ENCODE results near the gene SIT1. TPM values are rescaled to one million over a fixed set of nuclear protein-coding genes. Genes with fewer than 3 reads are reported as not detected.

SIT1 gene
- total RNA-seq, 1 donor from 2014 or later, result 1.0 TPM

GRCh38 chr9:35661756-35662350 lies 11.1 kb upstream of the SIT1 start:
- Histone ChIP-seq H3K4me1 (ENCODE audit: control insufficient read depth in 3 of 3, insufficient read depth in 3 of 3, low read length in 3 of 3) (peaks cover 37 to 58% (median 42%) of the 10 kb centered on the region in 3 donors), H3K9me3 (ENCODE audit: control insufficient read depth in 3 of 3, low read length in 3 of 3) (no peaks in the 10 kb centered on the region), H3K36me3 (ENCODE audit: control insufficient read depth in 3 of 3, insufficient read depth in 3 of 3, low read length in 3 of 3) (peaks cover 9 to 11% (median 11%) of the 10 kb centered on the region in 3 donors), H3K9ac (ENCODE audit: low read depth in 1 of 3, low read length in 3 of 3) (peak overlapping the region in 2 of 3 donors; percentile 7 to 66), H3K4me3 (ENCODE audit: low read length in 3 of 3) (no peak overlapping the region), H3K27me3 (ENCODE audit: control insufficient read depth in 3 of 3, insufficient read depth in 3 of 3, low read length in 3 of 3) (no peaks in the 10 kb centered on the region), H3K27ac (ENCODE audit: low read depth, low read length) (no peak overlapping the region)

GRCh38 chr9:35660966-35661415 lies 10.3 kb upstream of the SIT1 start:
- Histone ChIP-seq H3K4me3 (ENCODE audit: low read length in 3 of 3) (peak overlapping the region in 1 of 3 donors; percentile 22), H3K36me3 (ENCODE audit: control insufficient read depth in 3 of 3, insufficient read depth in 3 of 3, low read length in 3 of 3) (peaks cover 9 to 11% (median 11%) of the 10 kb centered on the region in 3 donors), H3K9ac (ENCODE audit: low read depth in 1 of 3, low read length in 3 of 3) (peak overlapping the region; percentile 33 to 68 (median 66)), H3K4me1 (ENCODE audit: control insufficient read depth in 3 of 3, insufficient read depth in 3 of 3, low read length in 3 of 3) (peaks cover 37 to 58% (median 42%) of the 10 kb centered on the region in 3 donors), H3K27ac (ENCODE audit: low read depth, low read length) (peak overlapping the region; percentile 99), H3K27me3 (ENCODE audit: control insufficient read depth in 3 of 3, insufficient read depth in 3 of 3, low read length in 3 of 3) (no peaks in the 10 kb centered on the region), H3K9me3 (ENCODE audit: control insufficient read depth in 3 of 3, low read length in 3 of 3) (no peaks in the 10 kb centered on the region)

- Histone ChIP-seq H3K27ac (ENCODE audit: low read depth, low read length) (peak overlapping the region; percentile 99), H3K9me3 (ENCODE audit: control insufficient read depth in 3 of 3, low read length in 3 of 3) (no peaks in the 10 kb centered on the region), H3K4me3 (ENCODE audit: low read length in 3 of 3) (peak overlapping the region in 2 of 3 donors; percentile 41 to 91), H3K36me3 (ENCODE audit: control insufficient read depth in 3 of 3, insufficient read depth in 3 of 3, low read length in 3 of 3) (peaks cover 9 to 11% (median 11%) of the 10 kb centered on the region in 3 donors), H3K27me3 (ENCODE audit: control insufficient read depth in 3 of 3, insufficient read depth in 3 of 3, low read length in 3 of 3) (no peaks in the 10 kb centered on the region), H3K9ac (ENCODE audit: low read depth in 1 of 3, low read length in 3 of 3) (peak overlapping the region; percentile 95 to 99 (median 99)), H3K4me1 (ENCODE audit: control insufficient read depth in 3 of 3, insufficient read depth in 3 of 3, low read length in 3 of 3) (peaks cover 28 to 46% (median 30%) of the 10 kb centered on the region in 3 donors)
Observed at GRCh38 chr9:35659340-35659739, 8.6 kb upstream of the SIT1 start.

GRCh38 chr9:35658968-35659220 lies 8.2 kb upstream of the SIT1 start:
- peak overlapping the region; percentile 99 for H3K27ac ChIP-seq (ENCODE audit: low read depth, low read length)
- peak overlapping the region; percentile 95 to 99 (median 99) for H3K9ac ChIP-seq (ENCODE audit: low read depth in 1 of 3, low read length in 3 of 3)
- H3K9me3 ChIP-seq (ENCODE audit: control insufficient read depth in 3 of 3, low read length in 3 of 3), result no peaks in the 10 kb centered on the region
- peaks cover 9 to 11% (median 11%) of the 10 kb centered on the region in 3 donors for H3K36me3 ChIP-seq (ENCODE audit: control insufficient read depth in 3 of 3, insufficient read depth in 3 of 3, low read length in 3 of 3)
- peaks cover 28 to 44% (median 28%) of the 10 kb centered on the region in 3 donors for H3K4me1 ChIP-seq (ENCODE audit: control insufficient read depth in 3 of 3, insufficient read depth in 3 of 3, low read length in 3 of 3)
- no peaks in the 10 kb centered on the region for H3K27me3 ChIP-seq (ENCODE audit: control insufficient read depth in 3 of 3, insufficient read depth in 3 of 3, low read length in 3 of 3)
- H3K4me3 ChIP-seq (ENCODE audit: low read length in 3 of 3), result peak overlapping the region; percentile 76 to 91 (median 90)

DNA sequence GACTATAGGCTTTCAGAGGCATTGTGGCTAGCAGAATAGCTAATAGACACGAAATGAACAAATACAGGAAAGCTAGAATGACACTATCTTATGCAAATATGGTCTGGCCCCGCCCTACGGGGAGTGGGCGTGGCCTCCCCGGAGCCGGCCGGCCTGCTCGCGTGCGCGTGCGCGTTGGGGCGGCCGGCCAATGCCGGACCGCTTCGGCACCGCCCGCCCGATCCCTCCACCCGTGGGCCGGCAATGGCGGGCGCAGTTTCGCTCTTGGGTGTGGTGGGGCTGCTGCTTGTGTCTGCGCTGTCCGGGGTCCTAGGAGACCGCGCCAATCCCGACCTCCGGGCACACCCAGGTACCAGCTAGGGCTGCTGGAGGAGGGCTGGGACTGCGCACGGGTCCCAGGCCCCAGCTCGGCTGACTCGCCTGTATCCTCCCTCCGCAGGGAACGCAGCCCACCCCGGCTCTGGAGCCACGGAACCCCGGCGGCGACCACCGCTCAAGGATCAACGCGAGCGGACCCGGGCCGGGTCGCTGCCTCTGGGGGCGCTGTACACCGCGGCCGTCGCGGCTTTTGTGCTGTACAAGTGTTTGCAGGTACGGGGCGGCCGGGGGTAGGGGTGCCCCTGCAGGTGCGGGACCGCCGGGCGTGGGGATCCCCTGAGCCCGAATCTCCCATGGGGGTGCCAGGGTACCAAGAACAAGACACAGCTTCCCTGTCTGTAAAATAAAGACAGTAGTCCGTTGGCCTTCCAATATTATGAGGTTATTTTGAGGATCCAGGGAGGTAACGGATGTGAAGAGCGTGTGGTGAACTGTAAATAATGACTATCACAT lies 7.6 kb upstream of the SIT1 start, which contains the start of gene CCDC107:
CCDC107 (plus strand) TSS at position 156 of the 831 bp plus-strand sequence; CDS start at position 244, 88 bp downstream.
- Histone ChIP-seq H3K4me3 (ENCODE audit: low read length in 3 of 3) (peak within 1 kb of the TSS; percentile 76 to 91 (median 90)), H3K27ac (ENCODE audit: low read depth, low read length) (peak within 1 kb of the TSS; percentile 99), H3K9ac (ENCODE audit: low read depth in 1 of 3, low read length in 3 of 3) (peak within 1 kb of the TSS; percentile 95 to 99 (median 99)), H3K27me3 (ENCODE audit: control insufficient read depth in 3 of 3, insufficient read depth in 3 of 3, low read length in 3 of 3) (no peaks in the 10 kb centered on the region), H3K9me3 (ENCODE audit: control insufficient read depth in 3 of 3, low read length in 3 of 3) (no peaks in the 10 kb centered on the region), H3K4me1 (ENCODE audit: control insufficient read depth in 3 of 3, insufficient read depth in 3 of 3, low read length in 3 of 3) (peaks cover 26 to 44% (median 28%) of the 10 kb centered on the region in 3 donors), H3K36me3 (ENCODE audit: control insufficient read depth in 3 of 3, insufficient read depth in 3 of 3, low read length in 3 of 3) (peaks cover 9 to 11% (median 11%) of the 10 kb centered on the region in 3 donors)

DNA sequence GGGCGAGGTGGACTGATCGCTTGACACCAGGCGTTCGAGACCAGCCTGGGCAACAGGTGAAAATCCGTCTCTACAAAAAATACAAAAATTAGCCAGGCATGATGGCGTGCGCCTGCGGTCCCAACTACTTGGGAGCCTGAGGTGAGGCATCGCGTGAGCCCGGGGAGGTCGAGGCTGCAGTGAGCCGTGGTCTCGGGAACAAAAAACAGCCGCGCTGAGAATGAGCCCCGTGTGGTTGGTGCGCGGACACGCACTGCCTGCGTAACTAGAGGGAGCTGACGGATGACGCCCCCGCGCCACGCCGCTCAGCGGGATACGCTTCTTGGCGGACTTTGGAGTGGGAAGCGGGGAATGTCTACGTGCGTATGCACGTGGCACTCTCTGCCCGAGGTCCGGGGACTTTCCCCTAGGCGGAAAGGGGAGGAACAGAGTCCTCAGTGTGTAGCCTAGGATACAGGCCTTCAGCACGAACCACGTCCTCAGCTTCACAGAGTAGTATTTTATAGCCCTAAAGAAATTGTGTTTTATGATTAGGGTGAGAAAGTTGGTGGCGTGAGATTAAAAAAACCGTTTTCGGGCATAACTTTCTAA lies 6.9 kb upstream of the SIT1 start, which contains the start of gene RMRP:
RMRP (minus strand) TSS at position 474 of the 591 bp plus-strand sequence.
- Histone ChIP-seq H3K27ac (ENCODE audit: low read depth, low read length) (peak within 1 kb of the TSS; percentile 99), H3K4me3 (ENCODE audit: low read length in 3 of 3) (peak within 1 kb of the TSS; percentile 76 to 91 (median 90)), H3K9ac (ENCODE audit: low read depth in 1 of 3, low read length in 3 of 3) (peak within 1 kb of the TSS; percentile 95 to 99 (median 99)), H3K9me3 (ENCODE audit: control insufficient read depth in 3 of 3, low read length in 3 of 3) (no peaks in the 10 kb centered on the region), H3K27me3 (ENCODE audit: control insufficient read depth in 3 of 3, insufficient read depth in 3 of 3, low read length in 3 of 3) (no peaks in the 10 kb centered on the region), H3K4me1 (ENCODE audit: control insufficient read depth in 3 of 3, insufficient read depth in 3 of 3, low read length in 3 of 3) (peaks cover 26 to 44% (median 28%) of the 10 kb centered on the region in 3 donors), H3K36me3 (ENCODE audit: control insufficient read depth in 3 of 3, insufficient read depth in 3 of 3, low read length in 3 of 3) (peaks cover 9 to 11% (median 11%) of the 10 kb centered on the region in 3 donors)

GRCh38 chr9:35656831-35657545 lies 6.3 kb upstream of the SIT1 start:
- peaks cover 9 to 11% (median 11%) of the 10 kb centered on the region in 3 donors for H3K36me3 ChIP-seq (ENCODE audit: control insufficient read depth in 3 of 3, insufficient read depth in 3 of 3, low read length in 3 of 3)
- peak overlapping the region; percentile 60 to 76 (median 75) for H3K4me3 ChIP-seq (ENCODE audit: low read length in 3 of 3)
- peak overlapping the region; percentile 95 to 99 (median 99) for H3K9ac ChIP-seq (ENCODE audit: low read depth in 1 of 3, low read length in 3 of 3)
- peak overlapping the region; percentile 99 for H3K27ac ChIP-seq (ENCODE audit: low read depth, low read length)
- peaks cover 26 to 39% (median 28%) of the 10 kb centered on the region in 3 donors for H3K4me1 ChIP-seq (ENCODE audit: control insufficient read depth in 3 of 3, insufficient read depth in 3 of 3, low read length in 3 of 3)
- H3K9me3 ChIP-seq (ENCODE audit: control insufficient read depth in 3 of 3, low read length in 3 of 3), result no peaks in the 10 kb centered on the region
- H3K27me3 ChIP-seq (ENCODE audit: control insufficient read depth in 3 of 3, insufficient read depth in 3 of 3, low read length in 3 of 3), result no peaks in the 10 kb centered on the region

GRCh38 chr9:35656348-35656747 lies 5.6 kb upstream of the SIT1 start:
- Histone ChIP-seq H3K9me3 (ENCODE audit: control insufficient read depth in 3 of 3, low read length in 3 of 3) (no peaks in the 10 kb centered on the region), H3K36me3 (ENCODE audit: control insufficient read depth in 3 of 3, insufficient read depth in 3 of 3, low read length in 3 of 3) (peaks cover 9 to 11% (median 11%) of the 10 kb centered on the region in 3 donors), H3K27me3 (ENCODE audit: control insufficient read depth in 3 of 3, insufficient read depth in 3 of 3, low read length in 3 of 3) (no peaks in the 10 kb centered on the region), H3K27ac (ENCODE audit: low read depth, low read length) (peak overlapping the region; percentile 99), H3K9ac (ENCODE audit: low read depth in 1 of 3, low read length in 3 of 3) (no peak overlapping the region), H3K4me1 (ENCODE audit: control insufficient read depth in 3 of 3, insufficient read depth in 3 of 3, low read length in 3 of 3) (peaks cover 26 to 35% (median 28%) of the 10 kb centered on the region in 3 donors), H3K4me3 (ENCODE audit: low read length in 3 of 3) (no peak overlapping the region)

GRCh38 chr9:35653611-35654010 lies 2.9 kb upstream of the SIT1 start:
- Histone ChIP-seq H3K27me3 (ENCODE audit: control insufficient read depth in 3 of 3, insufficient read depth in 3 of 3, low read length in 3 of 3) (no peaks in the 10 kb centered on the region), H3K4me3 (ENCODE audit: low read length in 3 of 3) (no peak overlapping the region), H3K9ac (ENCODE audit: low read depth in 1 of 3, low read length in 3 of 3) (no peak overlapping the region), H3K36me3 (ENCODE audit: control insufficient read depth in 3 of 3, insufficient read depth in 3 of 3, low read length in 3 of 3) (no peaks in the 10 kb centered on the region), H3K9me3 (ENCODE audit: control insufficient read depth in 3 of 3, low read length in 3 of 3) (no peaks in the 10 kb centered on the region), H3K27ac (ENCODE audit: low read depth, low read length) (no peak overlapping the region), H3K4me1 (ENCODE audit: control insufficient read depth in 3 of 3, insufficient read depth in 3 of 3, low read length in 3 of 3) (peaks cover 7 to 14% (median 10%) of the 10 kb centered on the region in 3 donors)

Data from skeletal muscle tissue (tissue), 4 donors.